HG03103 (cell line): ENCODE results near the gene HOXD8.

ENCODE experiments used
- ATAC-seq: cut with Tn5 transposase; IDR thresholded peaks from one replicate; pipeline ENCODE4 v1.9.1; 2021; ENCODE audit warnings: low read depth; ENCODE audit not compliant: unreplicated experiment

Gene HOXD8

DNA sequence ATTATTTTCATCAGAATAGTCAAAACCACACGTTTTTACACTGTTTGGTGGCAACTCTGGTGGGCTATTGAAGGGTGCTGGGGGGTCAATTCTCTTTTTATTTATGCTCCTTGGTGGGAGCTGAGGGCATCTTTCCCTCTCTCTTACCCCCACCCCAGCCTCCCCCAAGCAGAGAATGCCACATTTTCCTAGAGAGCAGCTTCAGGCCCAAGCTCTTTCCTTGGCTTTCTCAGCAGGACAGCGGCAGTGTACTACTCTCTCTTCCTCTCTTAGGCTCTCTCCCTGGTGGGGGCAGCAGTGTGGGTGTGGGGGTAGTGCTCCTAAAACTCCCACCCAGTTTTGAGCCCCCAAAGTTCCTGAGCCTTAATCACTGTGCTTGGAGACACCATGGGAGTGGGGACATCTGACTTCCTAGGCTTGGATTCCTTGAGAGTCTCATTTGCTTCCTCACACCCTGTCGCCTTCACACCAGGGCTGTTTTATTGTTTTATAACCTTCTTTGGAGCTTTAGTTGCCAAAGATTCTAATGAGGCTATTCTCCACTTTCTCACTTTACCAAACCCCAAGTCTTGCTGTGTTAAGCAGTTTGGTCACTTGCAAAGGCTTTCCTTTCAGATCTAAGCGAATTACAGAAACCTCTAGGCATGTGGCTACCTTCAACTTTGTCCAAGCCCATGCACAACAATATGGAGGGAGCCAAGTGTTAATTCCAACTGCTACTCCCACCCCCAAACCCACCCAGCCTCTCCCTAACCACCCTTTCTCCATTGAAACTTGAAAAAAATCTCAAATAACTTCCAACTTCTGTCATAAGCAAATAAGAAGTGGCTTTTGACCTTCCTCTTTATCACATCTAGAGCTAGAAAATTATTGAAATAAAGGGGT is 15.8 kb downstream of the HOXD8 start:
- no peak for ATAC-seq

DNA sequence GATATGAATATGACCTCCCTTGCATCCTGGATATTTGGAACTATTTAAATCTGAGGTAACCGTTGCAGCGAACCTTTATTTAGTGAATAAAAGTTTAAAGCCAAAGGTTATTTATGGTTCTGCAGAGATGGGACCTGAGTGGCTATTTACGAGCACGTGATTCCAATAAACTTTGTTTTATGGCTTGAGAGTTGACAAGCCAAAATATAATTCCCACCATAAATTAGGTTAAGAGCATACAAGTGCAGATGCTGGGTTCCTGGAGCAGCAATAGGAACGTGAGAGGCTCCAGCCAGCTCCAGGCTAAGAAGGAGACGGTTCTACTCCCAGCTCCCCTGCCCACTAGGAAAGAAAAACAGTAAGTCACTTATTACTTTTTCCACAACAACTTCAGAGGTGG is 16.6 kb downstream of the HOXD8 start:
- no peak for ATAC-seq

DNA sequence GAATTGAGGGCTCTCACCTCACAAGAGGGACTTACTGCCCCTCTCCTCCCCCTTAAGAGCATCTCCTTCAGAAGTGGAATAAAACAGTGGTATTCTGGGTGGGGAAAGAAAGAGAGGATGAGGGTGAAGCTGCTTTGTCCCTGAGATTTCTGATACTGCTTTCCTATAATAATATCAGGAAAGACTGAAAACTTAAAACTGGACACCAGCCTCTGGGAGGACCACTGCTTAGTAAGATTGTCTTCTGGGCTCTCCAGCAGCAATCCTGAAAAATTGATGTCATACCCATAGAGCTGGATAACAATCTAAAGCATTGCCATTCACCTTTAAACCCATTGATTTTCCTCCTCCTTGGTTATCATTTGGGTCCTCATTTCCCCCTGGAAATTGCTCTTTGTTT is 17.1 kb downstream of the HOXD8 start:
- ATAC-seq: no peak

DNA sequence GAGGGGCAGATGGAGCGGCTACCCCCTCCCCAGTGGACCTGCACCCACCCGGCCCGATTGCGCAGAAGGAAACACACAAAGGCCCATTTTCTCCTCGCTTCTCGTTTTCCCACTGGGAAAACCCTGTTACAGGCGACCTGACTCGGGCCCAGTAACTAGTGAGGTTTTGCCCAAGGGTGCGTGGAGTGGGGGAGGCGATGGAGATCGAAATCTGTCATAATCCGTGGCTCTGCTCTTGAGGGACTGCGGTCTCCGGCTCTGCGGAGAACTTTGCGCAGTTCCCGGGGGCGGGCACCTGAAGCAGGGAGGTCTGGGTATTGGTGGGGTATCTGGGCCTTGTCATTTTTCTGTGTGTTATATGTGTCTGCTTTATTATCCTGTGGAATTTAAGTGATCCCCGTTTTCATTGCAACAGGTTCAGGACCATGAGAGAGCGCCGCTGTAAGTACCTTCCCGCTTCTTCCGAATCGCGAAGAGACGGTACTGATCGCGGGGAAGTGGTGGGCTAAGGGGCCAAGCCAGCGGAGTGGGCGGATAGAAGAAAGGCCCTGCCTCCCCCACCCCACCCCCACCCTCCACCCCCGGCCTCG is 17.8 kb downstream of the HOXD8 start:
- ATAC-seq: no peak

GRCh38 chr2:176147800-176148496 is 18.4 kb downstream of the HOXD8 start:
- no peak for ATAC-seq

GRCh38 chr2:176148751-176149421 is 19.4 kb downstream of the HOXD8 start:
- no peak for ATAC-seq

GRCh38 chr2:176149481-176149938 is 20.0 kb downstream of the HOXD8 start:
- ATAC-seq: no peak

GRCh38 chr2:176149939-176150583 is 20.6 kb downstream of the HOXD8 start:
- no peak for ATAC-seq

DNA sequence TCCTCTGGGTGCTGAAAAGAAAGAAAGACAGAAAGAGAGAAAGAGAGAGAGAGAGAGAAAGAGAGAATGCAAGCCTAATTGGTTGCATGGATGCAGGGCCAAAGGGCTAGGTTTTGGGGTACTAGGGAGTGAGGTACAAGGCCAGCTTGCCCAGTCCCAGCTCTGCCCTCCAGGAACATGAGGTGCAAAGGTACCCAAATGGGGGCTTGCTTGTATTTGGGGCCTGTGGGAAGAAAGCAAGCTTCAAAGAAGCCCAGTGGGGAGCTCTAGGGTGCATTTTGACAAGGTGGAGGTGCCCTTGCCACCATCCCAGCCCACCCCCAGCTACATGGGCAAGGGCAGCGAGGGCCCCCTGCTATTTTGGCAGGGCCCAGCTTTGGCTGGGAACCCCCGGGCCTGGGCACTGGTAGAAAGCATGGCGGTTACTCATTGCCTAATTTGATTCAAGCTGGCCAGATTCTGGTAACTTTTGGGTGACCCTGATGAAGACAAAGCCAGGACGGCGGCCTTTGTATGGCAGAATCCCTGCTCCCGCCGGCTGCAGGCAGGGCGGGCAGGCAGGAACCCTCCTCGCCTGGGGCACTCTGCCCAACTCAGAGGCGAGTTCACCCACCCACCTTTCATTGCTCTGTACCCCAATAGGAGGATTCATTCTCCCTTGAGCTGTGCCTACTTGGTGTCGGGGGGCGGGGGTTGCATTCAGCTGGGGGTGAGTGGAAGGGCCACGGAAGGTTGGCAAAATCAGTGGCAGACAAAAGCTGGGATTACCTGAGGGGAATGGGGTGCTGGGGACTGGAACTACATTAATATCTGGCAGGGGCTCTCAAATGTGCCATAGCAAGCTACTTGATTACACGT is 21.3 kb downstream of the HOXD8 start:
- no peak for ATAC-seq

DNA sequence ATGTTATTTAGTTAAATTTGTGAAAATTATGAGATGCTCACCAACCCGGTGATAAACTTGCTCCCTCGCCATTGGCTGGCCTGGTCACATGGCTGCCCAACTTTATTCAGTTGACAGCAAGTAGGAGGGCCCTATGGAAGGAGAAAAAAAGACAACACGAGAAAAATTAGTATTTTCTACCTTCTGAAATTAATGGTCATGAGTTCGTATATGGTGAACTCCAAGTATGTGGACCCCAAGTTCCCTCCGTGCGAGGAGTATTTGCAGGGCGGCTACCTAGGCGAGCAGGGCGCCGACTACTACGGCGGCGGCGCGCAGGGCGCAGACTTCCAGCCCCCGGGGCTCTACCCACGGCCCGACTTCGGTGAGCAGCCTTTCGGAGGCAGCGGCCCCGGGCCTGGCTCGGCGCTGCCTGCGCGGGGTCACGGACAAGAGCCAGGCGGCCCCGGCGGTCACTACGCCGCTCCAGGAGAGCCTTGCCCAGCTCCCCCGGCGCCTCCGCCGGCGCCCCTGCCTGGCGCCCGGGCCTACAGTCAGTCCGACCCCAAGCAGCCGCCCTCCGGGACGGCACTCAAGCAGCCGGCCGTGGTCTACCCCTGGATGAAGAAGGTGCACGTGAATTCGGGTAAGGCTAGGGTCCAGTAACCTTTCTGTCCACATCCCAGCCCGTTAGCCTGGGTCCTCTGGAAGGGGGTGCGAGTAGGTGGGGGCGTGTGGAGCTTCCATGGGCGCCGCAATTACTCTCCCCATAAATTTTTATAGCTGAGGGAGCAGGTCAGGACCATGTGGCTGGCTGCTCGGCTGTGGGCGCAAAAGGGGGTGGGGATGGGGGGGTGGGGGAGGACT is 22.2 kb downstream of the HOXD8 start, which contains the start of gene HOXD4:
Gene HOXD4 (plus strand): TSS at position 109 of the 846 bp plus-strand sequence. CDS start 84 bp downstream, at position 193.
- ATAC-seq: no peak

- ATAC-seq: no peak
These were observed 23.1 kb downstream of the HOXD8 start for GRCh38 chr2:176152350-176153181.

DNA sequence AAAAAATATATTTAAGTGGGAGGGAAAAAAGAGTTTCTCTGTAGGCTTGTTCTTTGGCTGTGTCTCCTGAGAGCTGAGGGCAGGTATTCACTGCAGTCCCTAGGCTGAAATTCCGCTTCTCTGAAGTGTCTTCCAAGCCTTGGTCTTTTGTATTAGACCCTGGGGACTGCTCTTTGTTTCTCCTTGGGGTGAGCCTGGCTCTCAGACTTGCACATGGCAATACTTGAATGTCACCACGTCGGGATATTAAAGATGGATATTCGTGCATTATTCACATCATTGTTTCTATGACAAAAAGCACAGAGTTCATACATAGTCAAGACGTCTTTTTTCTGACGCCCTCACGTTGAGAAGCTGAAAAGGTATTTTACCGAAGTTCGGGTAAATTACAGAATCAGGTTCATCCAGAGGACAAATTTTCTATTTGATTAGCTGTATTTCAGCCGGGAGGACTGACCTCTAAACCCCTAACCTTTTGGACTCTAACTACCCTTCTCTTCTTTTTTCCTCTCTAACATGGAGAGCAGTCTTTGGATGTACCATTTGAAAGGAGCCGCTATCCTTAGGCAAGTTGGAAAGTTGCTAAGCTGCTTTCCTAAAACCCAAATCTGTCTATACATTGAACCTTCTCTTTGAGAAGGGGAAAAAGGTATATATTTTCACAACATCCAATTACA is 25.2 kb downstream of the HOXD8 start:
- ATAC-seq: no peak

- no peak for ATAC-seq
These were observed 26.0 kb downstream of the HOXD8 start for GRCh38 chr2:176155356-176156044.

GRCh38 chr2:176156301-176156806 is 26.8 kb downstream of the HOXD8 start:
- ATAC-seq: no peak

DNA sequence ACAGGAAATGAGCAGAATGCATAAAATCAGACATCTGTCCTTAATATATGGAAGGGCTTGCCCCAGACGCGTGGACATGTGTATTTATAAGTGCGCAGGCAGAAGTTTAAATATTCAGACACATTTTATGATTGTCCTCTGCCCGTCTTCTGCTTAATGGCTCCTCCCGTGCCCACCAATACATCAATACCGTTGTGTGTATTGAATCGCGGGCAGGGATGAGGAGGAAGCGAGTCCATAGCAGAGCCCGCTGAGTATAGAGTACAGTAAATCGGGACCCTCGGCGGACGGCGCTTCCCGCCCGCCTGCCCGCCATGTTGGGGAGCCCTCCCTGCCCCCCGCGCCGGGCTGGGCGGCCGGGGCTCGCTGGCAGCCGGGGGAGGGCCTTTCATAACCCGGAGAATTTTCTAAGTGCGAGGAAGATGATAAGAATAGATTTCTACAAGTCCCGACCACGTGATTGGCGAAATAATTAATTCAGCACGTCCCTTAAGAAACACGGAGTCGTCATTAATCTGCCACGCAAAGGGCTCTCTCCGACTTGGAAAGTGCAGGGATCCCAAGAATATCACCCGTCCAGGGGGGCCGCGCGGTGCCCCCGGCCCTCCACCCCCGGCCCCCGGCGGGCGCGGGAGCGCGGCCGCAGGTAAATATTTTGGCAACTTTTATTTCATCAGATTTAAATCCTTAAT is 27.4 kb downstream of the HOXD8 start, which contains the start of gene HOXD3:
Gene HOXD3 (plus strand): TSS at position 501 of the 692 bp plus-strand sequence. CDS start 11,808 bp downstream, outside the sequence.
- no peak for ATAC-seq
